Right renal pelvis (tissue), 4 donors: ENCODE results near the gene TTYH3. TPM values are rescaled to one million over a fixed set of nuclear protein-coding genes. Genes with fewer than 3 reads are reported as not detected.
"Not testable (repeated sequence)": the region's sequence is repeated elsewhere in the genome, so short reads cannot be mapped to it uniquely, and the experiment has no call there.

Experiments used
- DNase-seq, 4 donors: peaks; one replicate each; pipeline ENCODE4 v3.0.0-alpha.2; 2013; ENCODE audit warnings: low read depth in 4 of 4, low spot score in 3 of 4, missing footprints in 1 of 4
- polyA plus RNA-seq, 4 donors: library from polyadenylated mRNA; unstranded; fragments of 120-200 nt; gene quantifications; one replicate each; pipeline ENCODE4 v1.2.1, GENCODE V29; 2013; ENCODE audit not compliant: insufficient read length in 4 of 4

The TTYH3 gene, protein sequence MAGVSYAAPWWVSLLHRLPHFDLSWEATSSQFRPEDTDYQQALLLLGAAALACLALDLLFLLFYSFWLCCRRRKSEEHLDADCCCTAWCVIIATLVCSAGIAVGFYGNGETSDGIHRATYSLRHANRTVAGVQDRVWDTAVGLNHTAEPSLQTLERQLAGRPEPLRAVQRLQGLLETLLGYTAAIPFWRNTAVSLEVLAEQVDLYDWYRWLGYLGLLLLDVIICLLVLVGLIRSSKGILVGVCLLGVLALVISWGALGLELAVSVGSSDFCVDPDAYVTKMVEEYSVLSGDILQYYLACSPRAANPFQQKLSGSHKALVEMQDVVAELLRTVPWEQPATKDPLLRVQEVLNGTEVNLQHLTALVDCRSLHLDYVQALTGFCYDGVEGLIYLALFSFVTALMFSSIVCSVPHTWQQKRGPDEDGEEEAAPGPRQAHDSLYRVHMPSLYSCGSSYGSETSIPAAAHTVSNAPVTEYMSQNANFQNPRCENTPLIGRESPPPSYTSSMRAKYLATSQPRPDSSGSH
- polyA plus RNA-seq: 100 to 1,000 TPM in 1 of 4 donors, 10 to 100 TPM in 3; 91.4 to 137 (median 93.9) TPM

DNA sequence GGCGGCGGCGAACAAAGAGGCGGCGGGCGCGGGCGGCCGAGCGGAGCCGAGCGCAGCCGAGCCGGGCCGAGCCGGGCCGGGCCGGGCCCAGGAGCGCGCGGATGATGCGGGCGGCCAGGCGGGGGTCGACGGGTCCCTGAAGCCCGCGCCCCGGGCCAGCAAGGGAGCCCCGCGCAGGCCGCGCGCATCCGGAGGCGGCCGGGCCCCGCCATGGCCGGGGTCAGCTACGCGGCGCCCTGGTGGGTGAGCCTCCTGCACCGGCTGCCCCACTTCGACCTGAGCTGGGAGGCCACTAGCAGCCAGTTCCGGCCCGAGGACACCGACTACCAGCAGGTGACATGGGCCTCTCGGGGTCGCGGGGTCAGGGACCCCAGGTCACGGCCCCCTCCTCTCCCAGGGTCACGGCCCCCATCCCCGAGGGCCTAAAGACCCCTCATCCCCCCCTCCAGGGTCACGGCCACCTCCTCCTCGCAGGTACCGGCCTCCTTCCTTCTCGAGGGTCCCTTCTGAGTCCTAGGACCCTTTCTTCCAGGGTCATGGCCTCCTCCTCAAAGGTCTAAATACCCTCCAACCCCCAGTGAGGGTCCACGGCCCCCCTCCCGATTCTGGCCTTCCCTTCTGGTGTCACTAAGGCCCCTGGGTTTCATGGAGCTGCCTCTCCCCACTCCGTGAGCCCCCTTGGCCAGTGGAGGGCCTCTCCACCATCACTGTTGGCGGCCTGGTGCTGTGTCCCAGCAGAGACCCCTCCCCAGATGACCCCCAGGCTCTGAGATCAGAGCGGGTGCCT lies at the start of gene TTYH3:
Gene TTYH3 (plus strand): TSS at position 41 of the 787 bp plus-strand sequence. CDS start 170 bp downstream, at position 211.
- no peak for DNase-seq

DNA sequence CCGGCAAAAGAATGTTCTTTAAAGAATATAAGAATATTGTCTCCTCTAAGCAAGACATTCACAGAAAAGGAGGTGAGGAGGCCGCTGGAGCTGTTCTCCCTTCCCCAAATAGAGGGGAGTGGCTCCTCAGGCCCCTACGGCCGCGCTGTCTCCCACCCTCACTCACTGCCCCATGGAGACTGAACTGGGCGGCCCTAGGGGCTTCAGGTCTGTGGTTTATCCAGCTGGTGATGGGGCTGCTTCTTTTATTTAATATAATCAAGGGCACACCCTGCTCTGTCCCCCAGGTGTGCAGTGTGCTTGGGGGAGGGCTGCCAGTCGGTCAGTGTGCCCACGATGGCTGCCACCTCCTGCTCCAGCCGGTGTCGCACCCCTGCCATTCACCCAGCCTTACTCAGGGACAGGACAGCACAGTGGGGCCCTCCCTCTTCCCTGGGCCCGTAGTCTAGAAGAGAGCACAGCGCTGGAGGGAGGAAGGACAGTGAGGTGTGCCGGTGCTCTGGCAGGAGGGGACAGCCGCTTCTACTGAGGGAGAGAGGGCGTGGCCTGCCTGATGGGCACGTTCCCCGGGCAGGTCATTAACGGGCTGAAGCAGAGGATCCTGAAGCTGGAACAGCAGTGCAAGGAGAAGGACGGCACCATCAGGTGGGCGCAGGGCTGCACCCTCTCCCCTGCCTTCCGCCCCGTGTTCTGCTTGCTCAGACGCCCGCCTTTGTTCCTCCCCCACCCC lies 49.6 kb upstream of the TTYH3 start:
- no peak for DNase-seq

DNA sequence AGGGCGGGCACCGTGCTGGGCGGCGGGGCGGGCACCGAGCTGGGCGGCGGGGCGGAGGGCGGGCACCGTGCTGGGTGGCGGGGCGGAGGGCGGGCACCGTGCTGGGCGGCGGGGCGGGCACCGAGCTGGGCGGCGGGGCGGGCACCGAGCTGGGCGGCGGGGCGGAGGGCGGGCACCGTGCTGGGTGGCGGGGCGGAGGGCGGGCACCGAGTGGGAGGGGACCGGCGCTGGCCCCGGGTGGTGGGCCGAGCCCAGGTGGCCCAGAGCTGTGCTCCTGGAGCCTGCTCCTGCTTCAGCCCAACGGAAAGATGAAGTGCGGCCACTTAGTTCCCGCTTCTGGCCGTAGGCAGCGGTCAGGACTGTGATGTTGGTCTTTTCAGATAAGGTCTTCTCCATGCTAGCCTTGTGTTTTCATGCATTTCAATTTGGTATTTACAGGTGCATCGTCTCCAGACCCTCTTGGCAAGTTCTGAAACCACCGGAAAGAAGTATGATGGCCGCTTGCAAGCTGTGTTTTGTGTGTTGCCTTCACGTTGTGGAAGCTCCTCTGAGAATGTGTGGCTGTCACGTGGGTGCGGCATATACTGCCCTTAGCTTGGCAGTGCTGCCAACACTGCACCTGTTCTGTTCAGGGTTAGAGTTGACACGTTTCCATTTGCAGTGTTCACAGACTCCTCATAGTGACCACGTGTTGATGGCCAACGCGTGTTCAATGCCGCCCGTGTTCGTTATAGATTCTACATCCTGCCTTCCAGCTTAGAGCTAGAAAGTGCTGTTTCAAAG lies 47.8 kb upstream of the TTYH3 start:
- DNase-seq: no peak

DNA sequence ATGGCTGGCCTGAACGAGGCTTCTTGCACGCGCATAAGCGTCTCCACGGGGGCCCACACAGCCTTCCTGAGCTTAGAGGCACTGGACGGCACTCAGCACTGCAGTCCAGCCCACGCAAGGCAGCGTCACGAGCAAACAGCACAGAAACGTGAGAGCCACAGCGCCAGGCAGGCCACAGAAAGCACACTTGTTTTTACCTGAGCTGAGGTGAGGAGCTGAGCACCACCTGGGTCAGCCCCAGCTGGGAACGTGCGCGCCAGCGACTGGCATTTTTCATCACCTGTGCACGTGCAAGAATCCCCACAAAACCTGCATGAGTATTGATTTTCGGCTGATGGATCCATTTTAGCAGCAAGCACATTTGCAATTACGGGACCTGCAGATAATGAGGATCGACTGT lies 46.3 kb upstream of the TTYH3 start:
- DNase-seq: no peak

DNA sequence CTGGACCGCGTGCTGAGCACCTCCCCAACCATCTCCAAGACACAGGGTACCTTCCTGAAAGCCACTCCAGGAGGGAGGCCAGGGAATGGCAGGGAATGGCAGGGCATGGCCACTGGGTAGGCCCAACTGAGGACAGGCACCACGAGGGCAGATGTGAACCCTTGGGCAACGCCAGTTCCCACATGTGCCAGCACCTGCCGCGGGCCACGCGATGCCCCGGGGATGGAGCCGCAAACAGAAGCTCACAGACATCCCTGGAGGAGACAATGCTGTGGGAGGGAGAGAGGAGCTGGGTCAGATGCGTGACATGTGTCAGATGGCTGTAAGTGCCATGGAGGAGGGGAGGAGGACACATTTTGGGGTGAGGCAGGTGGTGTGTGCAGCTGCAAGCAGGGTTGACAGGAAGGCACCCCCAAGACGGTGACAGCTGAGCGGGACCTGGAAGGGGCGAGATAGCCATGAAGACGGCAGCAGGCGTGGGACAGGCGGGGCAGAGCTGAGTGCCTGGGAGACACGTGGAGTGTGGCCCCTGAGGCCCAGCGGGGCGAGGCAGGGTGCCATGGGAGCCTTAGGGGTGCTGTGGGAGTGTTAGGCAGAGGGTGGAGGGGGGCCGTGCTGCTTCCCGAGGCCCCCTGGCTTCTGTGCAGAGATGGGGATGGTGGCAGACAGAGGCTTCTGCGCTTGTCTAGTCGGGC lies 45.3 kb upstream of the TTYH3 start:
- no peak for DNase-seq

DNA sequence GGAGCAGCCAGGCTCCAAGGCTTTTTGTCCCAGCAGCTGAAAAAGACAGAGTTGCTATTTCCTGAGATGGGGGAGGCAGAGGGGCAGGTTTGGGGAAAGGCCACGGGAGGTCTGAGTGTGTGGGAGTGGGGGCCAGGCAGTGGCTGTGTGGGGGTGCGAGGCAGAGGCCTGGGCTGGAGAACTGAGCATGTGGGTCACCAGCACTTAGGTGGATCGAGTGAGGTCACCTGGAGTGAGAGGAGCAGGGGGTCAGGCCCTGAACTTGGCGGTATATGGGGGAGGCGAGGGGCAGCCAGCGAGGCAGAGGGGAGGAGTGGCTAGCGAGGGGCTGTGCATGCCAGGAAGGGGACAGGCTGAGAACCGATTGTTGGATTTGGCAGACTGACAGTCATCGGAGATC lies 44.7 kb upstream of the TTYH3 start:
- DNase-seq: no peak

DNA sequence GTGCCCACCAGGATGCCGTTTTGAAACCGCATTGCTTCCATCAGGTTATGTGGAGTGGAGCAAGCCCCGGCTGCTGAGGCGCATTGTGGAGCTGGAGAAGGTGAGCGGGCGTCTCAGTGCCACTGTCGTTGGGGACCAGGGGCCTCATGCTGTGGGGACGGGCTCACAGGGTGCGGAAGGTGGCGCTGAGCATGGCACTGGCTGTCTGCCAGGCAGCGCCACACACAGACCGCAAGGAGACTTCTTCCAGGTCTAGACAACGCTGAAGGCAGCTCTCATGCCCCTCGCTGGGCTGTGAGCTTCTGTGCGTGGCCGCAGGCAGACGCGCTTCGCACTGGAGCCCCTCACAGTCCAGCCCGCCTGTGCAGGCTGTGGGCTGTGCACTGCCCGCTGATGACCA lies 44.0 kb upstream of the TTYH3 start:
- DNase-seq: no peak

DNA sequence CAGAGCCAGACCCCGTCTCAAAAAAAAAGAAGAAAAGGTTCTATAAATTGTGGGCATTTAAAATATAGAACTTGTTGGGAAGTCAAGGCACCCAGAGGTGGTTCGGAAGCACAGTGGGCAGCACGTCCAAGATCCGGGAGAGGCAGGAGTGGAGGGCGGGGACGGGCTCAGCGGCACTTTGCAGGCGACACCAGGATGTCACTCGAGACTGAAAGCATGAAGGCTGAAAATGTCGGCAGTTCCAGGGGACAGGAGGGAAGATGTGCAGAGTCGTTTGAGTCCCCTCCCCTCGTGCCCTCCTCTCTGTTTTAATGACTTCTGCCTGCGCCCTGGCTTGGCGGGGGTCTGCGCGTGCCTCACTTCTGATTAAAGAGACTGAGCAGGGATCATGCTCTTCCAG lies 42.4 kb upstream of the TTYH3 start:
- no peak for DNase-seq

DNA sequence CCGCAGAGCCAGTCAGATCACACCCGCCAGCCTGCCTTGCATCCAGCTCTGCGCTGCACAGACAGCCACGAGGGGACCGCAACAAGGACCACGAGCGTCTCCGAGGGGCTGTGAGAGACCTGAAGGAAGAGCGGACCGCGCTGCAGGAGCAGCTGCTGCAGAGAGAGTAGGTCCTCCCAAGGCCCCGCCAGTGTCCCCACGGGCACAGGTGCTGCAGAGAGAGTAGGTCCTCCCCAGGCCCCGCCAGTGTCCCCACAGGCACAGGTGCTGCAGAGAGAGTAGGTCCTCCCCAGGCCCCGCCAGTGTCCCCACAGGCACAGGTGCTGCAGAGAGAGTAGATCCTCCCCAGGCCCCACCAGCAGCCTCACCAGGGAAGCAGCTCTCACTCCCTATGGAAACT lies 41.8 kb upstream of the TTYH3 start:
- DNase-seq: not testable (repeated sequence)

DNA sequence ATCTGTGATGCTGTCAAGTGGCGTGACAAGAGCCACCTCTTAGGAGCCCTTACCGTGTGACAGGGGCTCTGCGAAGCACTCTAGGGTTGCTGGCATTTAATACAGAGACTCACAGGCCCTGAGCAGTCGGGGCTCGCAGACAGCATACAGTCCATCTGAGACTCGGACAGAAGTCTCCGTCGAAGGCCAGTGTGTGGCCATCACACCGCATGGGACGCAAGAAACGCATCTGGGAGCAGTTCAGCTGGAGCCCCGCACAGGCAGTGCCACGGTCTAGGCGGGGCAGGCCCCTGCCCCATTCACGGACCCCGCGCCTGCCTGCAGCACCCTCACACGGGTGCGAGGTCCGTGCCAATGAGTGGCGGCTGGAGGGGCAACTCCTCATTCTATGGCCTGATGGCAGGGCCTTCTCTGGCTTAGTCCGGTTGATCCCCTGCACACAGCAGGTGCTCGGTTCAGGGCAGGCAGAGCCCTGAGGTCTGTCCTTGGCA lies 39.4 kb upstream of the TTYH3 start:
- no peak for DNase-seq

DNA sequence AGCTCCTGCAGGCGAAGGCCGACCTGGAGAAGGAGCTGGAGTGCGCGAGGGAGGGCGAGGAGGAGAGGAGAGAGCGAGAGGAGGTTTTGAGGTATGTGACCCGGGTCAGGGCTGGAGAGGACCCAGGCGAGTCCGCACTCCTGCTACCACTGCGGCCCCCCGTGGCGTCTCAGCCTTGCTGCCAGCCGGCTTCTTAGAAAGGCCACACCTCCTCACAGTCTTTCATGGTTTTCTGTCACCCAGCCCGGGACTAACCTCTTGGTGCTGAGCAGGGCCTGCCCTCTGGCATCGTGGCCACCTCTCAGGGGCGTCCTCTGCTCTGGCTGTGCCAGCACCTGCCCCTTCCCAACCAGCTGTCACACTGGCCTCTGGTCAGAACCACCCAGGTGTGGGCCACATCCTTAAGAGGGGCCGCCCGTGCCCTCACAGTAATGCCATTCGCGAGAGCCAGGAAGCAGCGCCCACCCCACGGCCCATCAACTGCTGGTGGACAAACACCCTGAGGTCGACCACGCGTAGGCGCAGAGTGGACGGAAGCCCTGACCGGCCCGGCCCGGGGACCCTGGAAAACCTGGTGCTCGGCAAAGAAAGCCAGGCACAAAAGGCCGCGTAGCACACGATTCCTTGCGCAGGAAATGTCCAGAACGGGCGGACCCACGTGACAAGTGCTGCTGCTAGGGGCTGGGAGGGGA lies 38.6 kb upstream of the TTYH3 start:
- DNase-seq: no peak

DNA sequence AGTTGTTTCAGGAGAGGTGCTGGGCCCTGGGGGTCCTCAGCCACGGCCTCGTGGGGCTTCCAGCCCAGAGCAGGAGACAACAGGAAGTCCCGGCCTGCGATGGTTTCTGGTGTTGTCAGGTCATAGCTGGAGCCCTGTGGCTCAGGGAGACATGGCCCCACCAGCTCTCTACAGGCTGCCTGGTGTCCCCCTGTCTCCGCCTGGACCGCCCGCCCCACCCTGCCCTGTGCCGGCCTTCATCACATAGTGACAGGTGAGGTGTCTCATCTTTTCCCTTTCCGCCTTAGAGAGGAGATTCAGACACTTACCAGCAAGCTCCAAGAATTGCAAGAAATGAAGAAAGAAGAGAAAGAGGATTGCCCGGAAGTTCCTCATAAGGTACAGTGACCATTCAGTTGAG lies 37.2 kb upstream of the TTYH3 start:
- DNase-seq: no peak

DNA sequence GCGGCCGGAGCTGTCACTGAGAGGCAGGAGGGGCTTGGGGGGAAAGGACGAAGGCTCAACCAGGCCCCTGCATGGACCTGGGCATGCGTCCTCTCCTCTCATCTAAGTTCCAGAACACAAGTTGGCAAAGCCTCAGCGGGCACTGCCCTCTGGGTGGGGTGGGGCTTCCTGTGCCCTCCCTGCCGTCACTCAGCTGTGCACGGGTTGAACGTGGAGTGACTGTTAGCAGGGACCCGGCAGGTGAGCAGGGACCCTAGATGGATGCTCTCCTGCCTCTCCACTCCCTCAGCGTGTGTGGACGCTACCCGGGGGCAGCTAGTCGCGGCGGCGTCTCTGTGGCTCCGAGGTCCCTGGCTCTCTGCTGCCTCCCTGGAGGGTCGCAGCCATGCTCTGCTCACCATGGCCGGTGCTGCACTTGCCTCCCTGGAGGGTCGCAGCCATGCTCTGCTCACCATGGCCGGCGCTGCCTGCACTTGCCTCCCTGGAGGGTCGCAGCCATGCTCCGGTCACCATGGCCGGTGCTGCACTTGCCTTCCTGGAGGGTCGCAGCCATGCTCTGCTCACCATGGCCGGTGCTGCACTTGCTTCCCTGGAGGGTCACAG lies 36.4 kb upstream of the TTYH3 start:
- no peak for DNase-seq

DNA sequence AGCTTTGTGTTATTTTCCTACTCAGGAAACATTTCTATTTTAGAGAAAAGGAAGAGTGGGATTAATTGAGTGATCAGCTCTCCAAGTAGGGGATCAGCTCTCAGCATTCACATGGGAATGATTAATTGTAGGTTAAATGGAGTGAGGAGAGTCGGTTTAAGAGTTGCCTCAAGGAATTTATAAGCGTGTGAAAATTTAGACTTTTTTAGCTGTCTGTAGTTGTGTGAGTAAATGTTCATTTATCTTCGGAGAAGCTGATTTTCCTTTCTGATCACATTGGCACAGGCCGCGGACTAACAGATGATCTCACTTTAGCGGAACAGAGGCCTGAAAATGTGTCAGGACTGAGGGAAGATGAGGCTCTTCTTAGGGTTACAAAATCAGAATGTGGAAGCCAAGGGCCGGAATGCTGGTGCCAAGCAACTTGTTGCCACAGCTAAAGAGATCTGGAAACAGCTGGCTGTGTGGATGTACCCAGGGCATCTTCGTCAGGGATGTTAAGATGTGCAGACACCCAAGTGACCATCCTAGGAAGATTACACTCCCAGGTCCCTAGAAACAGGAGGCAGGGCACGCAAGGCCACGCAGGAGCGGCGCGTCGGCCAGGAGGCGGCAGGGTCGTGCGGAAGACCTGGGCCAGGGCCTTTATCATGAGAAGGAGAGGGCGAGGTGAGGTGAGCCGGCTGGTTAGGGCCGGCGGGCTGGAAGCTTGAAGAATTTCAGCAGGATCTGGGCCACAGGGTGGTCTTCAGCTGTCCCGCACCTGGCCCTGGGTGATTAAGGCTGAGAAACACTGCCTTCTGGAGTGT lies 35.1 kb upstream of the TTYH3 start:
- DNase-seq: no peak

DNA sequence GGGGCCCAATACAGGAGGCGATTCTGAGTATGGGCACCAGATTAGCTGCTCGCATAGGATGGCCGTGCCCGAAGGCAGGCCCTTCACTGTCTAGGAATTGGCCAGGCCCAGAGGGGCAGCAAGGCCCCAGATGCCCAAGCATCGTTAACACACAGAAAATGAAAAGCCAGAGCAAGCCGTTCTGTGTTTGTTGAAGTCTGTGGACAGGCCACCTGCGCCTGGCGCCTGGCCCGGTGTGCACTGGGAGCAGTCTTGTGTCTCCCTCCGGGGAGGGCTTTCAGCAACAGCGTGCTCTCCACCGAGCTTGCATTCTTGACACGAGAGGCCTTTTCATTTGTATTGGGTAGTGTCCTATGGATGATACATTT lies 34.5 kb upstream of the TTYH3 start:
- DNase-seq: no peak

DNA sequence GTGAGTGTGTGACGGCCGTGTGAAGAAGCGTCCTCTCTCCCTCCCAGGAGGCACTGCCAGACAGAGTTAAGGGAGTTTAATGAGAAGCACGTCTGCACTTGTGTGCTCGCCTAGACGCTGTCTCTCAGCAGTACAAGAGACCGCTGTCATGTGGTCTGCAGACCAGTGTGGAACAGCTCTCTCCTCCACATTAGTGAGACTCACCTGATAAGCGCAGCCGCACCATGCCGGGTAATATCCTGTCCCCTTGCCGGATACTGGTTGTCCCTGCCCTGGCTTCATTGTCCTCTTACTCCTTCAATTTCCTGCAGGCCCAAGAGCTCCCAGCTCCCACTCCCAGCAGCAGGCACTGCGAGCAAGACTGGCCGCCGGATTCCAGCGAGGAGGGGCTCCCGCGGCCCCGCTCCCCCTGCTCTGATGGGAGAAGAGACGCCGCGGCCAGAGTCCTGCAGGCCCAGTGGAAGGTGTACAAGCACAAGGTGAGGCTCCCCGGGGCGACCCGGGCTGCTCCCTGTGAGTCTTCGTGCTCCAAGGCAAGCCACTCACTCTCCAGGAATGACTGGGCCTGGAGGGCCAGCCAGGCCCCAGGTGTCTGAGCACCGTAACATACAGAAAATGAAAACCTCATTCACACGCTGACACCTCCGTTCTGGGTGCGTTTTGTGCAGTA lies 33.5 kb upstream of the TTYH3 start:
- DNase-seq: no peak

DNA sequence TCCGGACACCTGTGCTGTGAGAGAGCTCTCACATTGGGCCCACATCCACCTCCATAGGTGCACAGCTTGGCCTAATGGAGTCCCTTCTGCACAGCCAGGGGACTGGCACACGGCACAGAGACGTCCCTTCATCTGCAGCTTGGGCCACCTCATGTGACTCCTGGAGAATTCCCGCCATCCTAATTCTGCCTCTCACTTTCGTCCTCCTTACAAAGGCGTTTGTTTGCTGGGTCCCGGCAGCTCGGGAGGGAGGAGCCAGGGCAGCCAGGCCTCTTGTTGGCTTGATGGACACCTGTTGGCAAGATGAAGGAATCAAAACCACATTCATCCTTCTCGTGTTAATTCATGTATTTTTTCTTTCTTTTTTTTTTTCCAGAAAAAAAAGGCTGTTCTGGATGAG lies 30.7 kb upstream of the TTYH3 start:
- DNase-seq: no peak
